ENCODE measurements around the gene SAFB2.

The SAFB2 gene

DNA sequence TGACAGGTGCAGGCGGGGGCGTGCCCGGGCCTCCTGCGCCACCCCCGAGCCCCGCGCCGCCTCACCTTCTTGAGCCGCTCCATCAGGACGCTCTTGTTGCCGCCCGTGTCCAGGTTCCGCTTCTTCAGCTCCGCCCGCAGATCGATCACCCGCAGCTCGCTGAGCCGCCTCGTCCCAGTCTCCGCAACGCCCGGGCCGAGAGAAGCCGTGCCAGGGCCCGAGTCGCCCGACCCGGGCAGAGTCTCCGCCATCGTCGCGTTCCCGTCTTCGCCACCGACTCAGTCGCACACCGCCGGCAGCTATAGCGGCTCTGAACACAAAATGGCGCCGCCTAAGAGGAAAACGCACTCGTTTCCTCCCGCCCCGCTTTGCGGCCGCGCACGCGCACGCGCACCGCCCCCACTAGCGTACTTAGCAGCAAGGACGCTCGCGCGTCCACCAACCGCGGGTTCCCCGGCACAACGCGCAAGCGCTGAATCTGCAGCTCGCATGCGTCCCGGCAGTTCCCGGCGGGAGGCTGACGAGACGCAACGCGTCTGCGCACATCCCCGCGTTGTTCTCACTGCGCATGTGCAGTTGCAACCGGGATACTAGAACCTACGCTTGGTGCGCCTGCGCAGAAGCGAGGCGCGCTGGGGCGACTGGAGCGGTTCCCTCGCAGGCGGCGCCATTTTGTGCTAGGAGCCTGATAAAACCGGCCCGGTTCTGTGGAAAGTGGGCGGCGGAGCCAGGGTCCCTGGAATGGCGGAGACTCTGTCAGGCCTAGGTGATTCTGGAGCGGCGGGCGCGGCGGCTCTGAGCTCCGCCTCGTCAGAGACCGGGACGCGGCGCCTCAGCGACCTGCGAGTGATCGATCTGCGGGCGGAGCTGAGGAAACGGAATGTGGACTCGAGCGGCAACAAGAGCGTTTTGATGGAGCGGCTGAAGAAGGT is at the start of gene SAFB2, which contains the start of gene SAFB:
TSS of gene SAFB2 (minus strand) at position 312 of the 932 bp plus-strand sequence. CDS start at position 251, 61 bp downstream.
TSS of gene SAFB (plus strand) at position 619 of the 932 bp plus-strand sequence. CDS start at position 742, 123 bp downstream.
- peak; percentile 98 for DNase-seq (ENCODE audit: low read depth)

- DNase-seq (ENCODE audit: low read depth): no peak
Observed at GRCh38 chr19:5671600-5671999, 49.0 kb upstream of the SAFB2 start.

- DNase-seq (ENCODE audit: low read depth): no peak
Observed at GRCh38 chr19:5669212-5669611, 46.6 kb upstream of the SAFB2 start.

DNA sequence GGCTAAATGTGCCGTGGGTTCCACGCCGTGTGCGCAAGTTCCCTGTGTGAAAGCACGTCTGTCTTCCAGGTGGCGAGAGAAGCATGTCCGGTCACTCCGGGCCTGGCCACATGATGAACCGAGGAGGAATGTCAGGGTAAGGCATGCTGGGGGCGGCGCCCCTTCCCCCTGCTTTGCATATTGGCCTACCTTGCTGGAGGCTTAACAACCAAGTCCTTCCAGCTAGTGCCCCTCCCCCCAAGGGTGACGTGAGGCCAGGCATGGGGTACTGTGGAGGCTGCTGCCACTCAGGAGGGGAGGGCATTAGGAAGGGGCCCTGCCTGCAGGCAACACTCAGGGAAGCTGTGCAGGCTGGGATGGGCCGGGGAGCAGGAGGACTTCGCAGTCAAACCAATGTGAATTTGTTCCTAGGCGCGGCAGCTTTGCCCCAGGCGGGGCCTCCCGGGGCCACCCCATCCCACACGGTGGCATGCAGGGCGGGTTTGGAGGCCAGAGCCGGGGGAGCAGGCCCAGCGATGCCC is 45.2 kb upstream of the SAFB2 start:
- DNase-seq (ENCODE audit: low read depth): no peak

GRCh38 chr19:5666921-5667610 is 44.5 kb upstream of the SAFB2 start:
- no peak for DNase-seq (ENCODE audit: low read depth)

GRCh38 chr19:5665781-5666513 is 43.4 kb upstream of the SAFB2 start:
- DNase-seq (ENCODE audit: low read depth): no peak

DNA sequence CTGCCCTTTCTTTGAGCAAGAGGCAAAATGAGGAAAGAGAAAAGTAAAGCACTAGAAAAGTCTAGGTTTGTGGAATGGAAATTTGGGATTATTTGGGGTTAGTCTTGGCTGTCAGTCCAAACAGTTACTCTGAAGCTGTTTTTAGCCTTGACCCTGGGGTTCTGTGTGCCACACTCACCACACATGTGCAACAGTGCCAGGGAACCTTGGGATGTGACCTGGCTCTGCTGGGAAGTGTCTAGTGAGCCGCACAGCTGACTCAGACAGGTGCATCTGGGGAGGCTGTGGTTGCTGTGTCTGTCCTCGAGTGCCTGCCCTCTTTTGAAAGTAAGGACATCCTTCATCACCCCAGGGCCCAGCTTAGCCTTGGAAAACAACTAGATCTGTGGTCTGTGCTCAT is 41.9 kb upstream of the SAFB2 start:
- DNase-seq (ENCODE audit: low read depth): no peak

DNA sequence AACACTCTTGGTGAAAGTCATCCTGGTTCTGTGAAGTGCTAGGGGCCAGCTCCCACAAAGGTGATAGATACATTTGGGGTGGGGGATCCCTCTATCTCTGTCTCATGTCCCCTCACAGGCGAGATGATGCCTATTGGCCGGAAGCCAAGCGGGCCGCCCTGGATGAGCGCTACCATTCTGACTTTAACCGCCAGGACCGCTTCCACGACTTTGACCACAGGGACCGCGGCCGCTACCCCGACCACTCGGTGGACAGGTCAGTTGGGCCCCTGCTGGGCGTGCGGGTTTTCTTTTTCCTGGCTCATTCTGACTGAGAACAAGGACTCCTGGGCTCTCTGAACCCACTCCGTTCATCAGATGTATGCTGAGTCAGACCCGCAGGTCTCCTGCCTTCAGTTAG is 41.3 kb upstream of the SAFB2 start:
- DNase-seq (ENCODE audit: low read depth): no peak

DNA sequence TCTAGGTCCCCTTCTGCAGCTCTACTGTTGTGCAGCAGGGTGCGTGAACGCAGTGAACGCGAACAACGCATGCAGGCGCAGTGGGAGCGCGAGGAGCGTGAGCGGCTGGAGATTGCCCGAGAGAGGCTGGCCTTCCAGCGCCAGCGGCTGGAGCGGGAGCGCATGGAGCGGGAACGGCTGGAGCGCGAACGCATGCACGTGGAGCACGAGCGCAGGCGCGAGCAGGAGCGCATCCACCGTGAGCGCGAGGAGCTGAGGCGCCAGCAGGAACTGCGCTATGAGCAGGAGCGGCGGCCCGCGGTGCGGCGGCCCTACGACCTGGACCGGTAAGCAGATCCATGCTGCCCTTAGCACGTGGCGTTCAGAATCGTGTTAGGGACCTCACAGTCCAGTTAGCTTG is 38.9 kb upstream of the SAFB2 start:
- no peak for DNase-seq (ENCODE audit: low read depth)

- DNase-seq (ENCODE audit: low read depth): no peak
Observed at GRCh38 chr19:5655412-5655811, 32.8 kb upstream of the SAFB2 start.

- DNase-seq (ENCODE audit: low read depth): no peak
Observed at GRCh38 chr19:5654931-5655330, 32.4 kb upstream of the SAFB2 start.

- DNase-seq (ENCODE audit: low read depth): no peak
Observed at GRCh38 chr19:5652261-5652660, 29.7 kb upstream of the SAFB2 start.

DNA sequence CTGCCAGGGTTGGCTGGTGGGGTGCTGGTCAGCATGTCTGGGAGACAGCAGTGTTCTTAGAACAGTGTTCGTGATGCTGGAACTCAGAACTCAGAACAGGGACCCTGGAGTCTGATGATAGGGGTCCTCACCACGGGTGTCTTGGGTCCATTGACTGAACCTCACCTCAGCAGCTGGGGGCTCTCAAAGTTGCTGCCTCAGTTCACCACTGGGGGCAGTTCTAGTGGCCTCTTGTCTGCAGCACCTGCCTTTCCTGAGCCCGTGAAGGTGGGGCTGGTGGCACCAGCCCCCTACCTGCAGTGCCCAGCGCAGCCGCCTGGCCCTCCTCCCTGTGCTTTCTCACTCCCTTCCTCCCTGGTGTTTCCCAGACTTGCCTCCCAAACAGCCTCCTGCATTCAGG is 28.8 kb upstream of the SAFB2 start:
- no peak for DNase-seq (ENCODE audit: low read depth)

GRCh38 chr19:5648464-5648863 is 25.9 kb upstream of the SAFB2 start:
- DNase-seq (ENCODE audit: low read depth): no peak

- DNase-seq (ENCODE audit: low read depth): no peak
Observed at GRCh38 chr19:5646703-5647102, 24.1 kb upstream of the SAFB2 start.

- no peak for DNase-seq (ENCODE audit: low read depth)
Observed at GRCh38 chr19:5645409-5645808, 22.8 kb upstream of the SAFB2 start.

- DNase-seq (ENCODE audit: low read depth): no peak
Observed at GRCh38 chr19:5644037-5644436, 21.5 kb upstream of the SAFB2 start.

- no peak for DNase-seq (ENCODE audit: low read depth)
Observed at GRCh38 chr19:5643060-5643459, 20.5 kb upstream of the SAFB2 start.

- no peak for DNase-seq (ENCODE audit: low read depth)
Observed at GRCh38 chr19:5642204-5642603, 19.6 kb upstream of the SAFB2 start.

- no peak for DNase-seq (ENCODE audit: low read depth)
Observed at GRCh38 chr19:5641171-5641570, 18.6 kb upstream of the SAFB2 start.

DNA sequence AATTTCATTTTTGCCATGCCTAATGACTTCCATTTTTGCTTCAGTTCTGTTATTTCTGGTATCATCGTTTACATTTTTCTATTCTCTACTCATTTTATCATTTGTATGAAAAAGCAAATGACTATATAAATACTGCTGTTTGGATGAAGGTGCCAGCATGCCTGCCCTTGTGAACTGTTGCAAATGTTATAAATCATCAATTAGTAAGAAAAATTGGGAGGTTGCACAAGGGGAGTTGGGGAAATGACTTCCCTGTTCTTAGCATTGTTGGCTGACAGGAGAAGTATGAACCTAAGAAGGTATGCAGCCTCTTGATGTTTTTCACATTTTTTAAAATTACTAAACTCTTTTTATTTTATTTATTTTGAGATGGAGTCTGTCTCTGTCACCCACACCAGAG is 15.4 kb upstream of the SAFB2 start:
- no peak for DNase-seq (ENCODE audit: low read depth)

DNA sequence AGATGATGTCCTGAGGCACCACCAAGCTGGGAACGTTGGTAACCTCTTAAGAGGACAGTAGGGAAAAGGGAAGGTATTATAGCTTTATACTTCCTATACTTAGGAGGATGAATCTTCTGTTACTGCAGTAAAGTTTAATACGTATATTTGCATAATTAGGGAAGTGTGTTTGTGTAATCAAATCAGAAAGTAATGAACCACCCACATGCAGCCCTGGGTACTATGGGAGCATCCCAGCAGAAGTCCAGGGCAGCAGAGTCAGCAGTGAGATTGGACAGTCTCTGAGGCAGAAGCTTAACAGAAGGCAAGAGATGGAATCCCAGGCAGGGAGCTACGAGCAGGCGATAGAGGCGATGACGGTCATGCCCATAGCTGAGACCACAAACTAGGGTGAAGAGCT is 12.9 kb upstream of the SAFB2 start:
- DNase-seq (ENCODE audit: low read depth): no peak

All from HS-27A (cell line).